Upper lobe of left lung (tissue), 6 donors: ENCODE measurements around the gene PWWP2B. TPM values are rescaled to one million over a fixed set of nuclear protein-coding genes. Genes with fewer than 3 reads are reported as not detected.
A peak's percentile ranks its signal among the peaks of the same experiment; 100 is the strongest.

ENCODE experiments used
- ATAC-seq, 2 donors: fragments of 200-7000 bp; cut with Tn5 transposase; one replicate each; pipeline ENCODE4 v1.9.1; 2022; ENCODE audit warnings: mild to moderate bottlenecking in 2 of 2, moderate library complexity in 2 of 2; ENCODE audit not compliant: low FRiP score in 2 of 2
- DNase-seq, 2 donors: peaks; one replicate each; pipeline ENCODE4 v3.0.0-alpha.2; 2019 to 2020
- H3K27ac ChIP-seq, 4 donors: fragments of 200-600 bp; sonication (generic); one replicate each; pipeline ENCODE4 v1.5.1; 2016 to 2019
- H3K27me3 ChIP-seq, 4 donors: fragments of 200-600 bp; sonication (generic); one replicate each; pipeline ENCODE4 v1.5.1; 2017 to 2019
- H3K36me3 ChIP-seq, 4 donors: fragments of 200-600 bp; sonication (generic); one replicate each; pipeline ENCODE4 v1.5.1; 2016 to 2019
- H3K4me1 ChIP-seq, 4 donors: fragments of 200-600 bp; sonication (generic); one replicate each; pipeline ENCODE4 v1.5.1; 2018 to 2019
- H3K4me3 ChIP-seq, 4 donors: fragments of 200-600 bp; sonication (generic); one replicate each; pipeline ENCODE4 v1.5.1; 2017 to 2019; ENCODE audit warnings: mild to moderate bottlenecking in 2 of 4, moderate library complexity in 1 of 4
- H3K9me3 ChIP-seq, 4 donors: fragments of 200-600 bp; sonication (generic); one replicate each; pipeline ENCODE4 v1.5.1; 2018 to 2019
- EP300 ChIP-seq, 4 donors: sonication (generic); formaldehyde crosslinking; IDR thresholded peaks; one replicate each; pipeline ENCODE4 v1.5.1; 2017; ENCODE audit warnings: antibody characterized with exemption in 4 of 4, control low read depth in 2 of 4
- POLR2A ChIP-seq, 4 donors: fragments of 450-650 bp; IDR thresholded peaks; one replicate each; pipeline ENCODE4 v1.5.1; 2016 to 2017; ENCODE audit warnings: antibody characterized with exemption in 4 of 4, mild to moderate bottlenecking in 2 of 4
- POLR2AphosphoS5 ChIP-seq, 2 donors: sonication (generic); formaldehyde crosslinking; IDR thresholded peaks; one replicate each; pipeline ENCODE4 v1.5.1; 2017; ENCODE audit warnings: antibody characterized with exemption in 2 of 2
- WGBS, 2 donors: methylation state at CpG; one replicate each; pipeline ENCODE4 v1.1.5; 2017 to 2018; 5-methylcytosine and 5-hydroxymethylcytosine counted together
- total RNA-seq, 6 donors: library from RNA; depleted of rRNA in 4 of 6; stranded (reverse); fragments of >200 nt in 4 of 6; gene quantifications; one replicate each; pipeline versions ENCODE4 v1.1.0 to v1.2.1, GENCODE V29; 2016 to 2021
- TF ChIP-seq, protein P1 (sequence below), 6 experiments: fragments of 450-650 bp in 4 of 6; fragments of 200-600 bp in 2 of 6; sonication (generic) in 2 of 6; IDR thresholded peaks; one replicate each; pipeline ENCODE4 v1.5.1; 2016 to 2019; ENCODE audit warnings: antibody characterized with exemption in 6 of 6
- donor health status: DM: no; HTN: no; CAD: no; lungs with moderate emphysema.
- donor health status: DM: no; HTN: yes; CAD: no; lungs with severe emphysema.

Gene PWWP2B
- total RNA-seq, 6 donors from 2014 or later, result 20.2 to 54.4 (median 32.9) TPM

DNA sequence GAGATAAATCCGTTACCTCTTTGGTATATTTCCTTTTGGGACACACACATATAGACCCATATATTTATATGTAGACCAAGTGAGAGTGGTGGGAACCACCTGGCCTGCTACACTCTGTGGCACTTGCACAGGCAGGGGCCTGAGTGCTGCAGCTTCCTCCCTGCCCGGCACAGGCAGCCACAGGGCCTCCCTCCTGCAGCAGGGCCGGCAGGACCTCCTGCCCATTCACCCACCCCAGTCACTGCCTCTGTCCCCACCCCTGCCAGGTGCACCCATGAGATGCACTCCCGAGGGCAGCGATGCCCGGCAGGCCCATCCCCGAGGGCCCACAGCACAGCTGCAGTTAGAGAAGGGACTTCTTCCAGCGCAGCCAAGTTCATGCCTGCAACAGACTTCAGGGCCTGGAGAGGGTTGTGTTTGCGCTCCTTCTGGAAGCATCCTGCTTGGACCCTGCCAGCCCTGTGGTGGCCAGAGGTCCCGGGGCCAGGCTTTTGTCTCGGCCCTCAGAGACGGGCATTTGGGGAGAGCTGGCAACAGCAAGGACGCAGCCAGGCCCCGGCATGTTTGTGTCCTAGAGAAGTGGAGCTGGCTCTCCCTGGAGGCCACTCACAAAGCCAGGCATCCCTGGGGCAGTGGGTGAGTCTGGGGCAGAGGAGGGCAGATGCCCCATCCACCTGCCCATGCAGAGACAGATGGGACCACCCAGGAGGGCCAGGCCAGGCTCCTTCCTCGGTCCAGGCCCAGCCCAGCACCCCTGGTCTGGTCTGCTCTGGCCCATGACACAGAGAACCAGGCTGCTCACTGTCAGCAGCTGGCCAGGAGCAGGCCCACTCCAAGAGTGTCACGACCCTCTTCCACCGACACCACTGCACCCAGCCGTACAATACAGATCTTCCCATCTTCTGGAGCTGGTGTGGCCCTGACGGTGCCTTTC lies 41.4 kb downstream of the PWWP2B start:
- no peaks in the 10 kb centered on the region for H3K9me3 ChIP-seq
- no peak overlapping the region for H3K4me3 ChIP-seq
- H3K27me3 ChIP-seq, result no peaks in the 10 kb centered on the region
- TF ChIP-seq EP300 (IDR thresholded peaks at IDR 0.05) (no peak), POLR2A (IDR thresholded peaks at IDR 0.05) (no peak), POLR2AphosphoS5 (IDR thresholded peaks at IDR 0.05) (no peak)
- TF ChIP-seq, protein P1, sequence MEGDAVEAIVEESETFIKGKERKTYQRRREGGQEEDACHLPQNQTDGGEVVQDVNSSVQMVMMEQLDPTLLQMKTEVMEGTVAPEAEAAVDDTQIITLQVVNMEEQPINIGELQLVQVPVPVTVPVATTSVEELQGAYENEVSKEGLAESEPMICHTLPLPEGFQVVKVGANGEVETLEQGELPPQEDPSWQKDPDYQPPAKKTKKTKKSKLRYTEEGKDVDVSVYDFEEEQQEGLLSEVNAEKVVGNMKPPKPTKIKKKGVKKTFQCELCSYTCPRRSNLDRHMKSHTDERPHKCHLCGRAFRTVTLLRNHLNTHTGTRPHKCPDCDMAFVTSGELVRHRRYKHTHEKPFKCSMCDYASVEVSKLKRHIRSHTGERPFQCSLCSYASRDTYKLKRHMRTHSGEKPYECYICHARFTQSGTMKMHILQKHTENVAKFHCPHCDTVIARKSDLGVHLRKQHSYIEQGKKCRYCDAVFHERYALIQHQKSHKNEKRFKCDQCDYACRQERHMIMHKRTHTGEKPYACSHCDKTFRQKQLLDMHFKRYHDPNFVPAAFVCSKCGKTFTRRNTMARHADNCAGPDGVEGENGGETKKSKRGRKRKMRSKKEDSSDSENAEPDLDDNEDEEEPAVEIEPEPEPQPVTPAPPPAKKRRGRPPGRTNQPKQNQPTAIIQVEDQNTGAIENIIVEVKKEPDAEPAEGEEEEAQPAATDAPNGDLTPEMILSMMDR (IDR thresholded peaks at IDR 0.05), result no peak
- H3K36me3 ChIP-seq, result no peaks in the 10 kb centered on the region
- peak overlapping the region in 1 of 4 donors; percentile 31 for H3K27ac ChIP-seq
- peaks cover 4 to 13% (median 7%) of the 10 kb centered on the region in 4 donors for H3K4me1 ChIP-seq
- peak in 1 of 2 donors; percentile 61 for DNase-seq
- peak in 1 of 2 donors; percentile 13 for ATAC-seq
- 72 to 88% methylated on average over 8 to 17 of the region's 19 CpGs for WGBS, 2 donors

DNA sequence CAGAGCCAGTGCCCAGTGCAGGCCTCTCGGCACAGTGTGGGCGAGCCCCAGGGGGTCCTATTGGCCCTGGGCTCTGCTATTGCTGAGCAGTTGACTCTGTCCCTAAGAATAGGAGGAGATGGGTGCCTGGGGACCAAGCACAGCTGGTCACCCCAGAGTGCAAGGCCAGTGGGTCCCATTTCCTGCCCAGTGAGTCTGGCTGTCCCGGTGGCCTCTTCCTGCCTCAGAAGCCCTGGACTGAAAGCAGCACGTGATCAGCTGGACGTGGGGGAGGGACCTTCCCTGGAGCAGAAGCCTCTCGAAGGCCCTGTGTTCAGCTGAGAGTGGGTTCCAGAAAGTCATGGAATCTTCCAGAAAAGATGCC lies 42.0 kb downstream of the PWWP2B start:
- peak overlapping the region in 1 of 4 donors; percentile 31 for H3K27ac ChIP-seq
- no peak overlapping the region for H3K4me3 ChIP-seq
- WGBS, 2 donors, result 67 to 90% methylated on average over 2 to 6 of the region's 6 CpGs
- ATAC-seq (no peak), DNase-seq (peak in 1 of 2 donors; percentile 55)
- no peaks in the 10 kb centered on the region for H3K36me3 ChIP-seq
- H3K4me1 ChIP-seq, result peaks cover 6 to 14% (median 9%) of the 10 kb centered on the region in 4 donors
- TF ChIP-seq, protein P1 (IDR thresholded peaks at IDR 0.05), result no peak
- TF ChIP-seq POLR2AphosphoS5 (IDR thresholded peaks at IDR 0.05) (no peak), EP300 (IDR thresholded peaks at IDR 0.05) (no peak)
- H3K27me3 ChIP-seq, result no peaks in the 10 kb centered on the region
- no peaks in the 10 kb centered on the region for H3K9me3 ChIP-seq

DNA sequence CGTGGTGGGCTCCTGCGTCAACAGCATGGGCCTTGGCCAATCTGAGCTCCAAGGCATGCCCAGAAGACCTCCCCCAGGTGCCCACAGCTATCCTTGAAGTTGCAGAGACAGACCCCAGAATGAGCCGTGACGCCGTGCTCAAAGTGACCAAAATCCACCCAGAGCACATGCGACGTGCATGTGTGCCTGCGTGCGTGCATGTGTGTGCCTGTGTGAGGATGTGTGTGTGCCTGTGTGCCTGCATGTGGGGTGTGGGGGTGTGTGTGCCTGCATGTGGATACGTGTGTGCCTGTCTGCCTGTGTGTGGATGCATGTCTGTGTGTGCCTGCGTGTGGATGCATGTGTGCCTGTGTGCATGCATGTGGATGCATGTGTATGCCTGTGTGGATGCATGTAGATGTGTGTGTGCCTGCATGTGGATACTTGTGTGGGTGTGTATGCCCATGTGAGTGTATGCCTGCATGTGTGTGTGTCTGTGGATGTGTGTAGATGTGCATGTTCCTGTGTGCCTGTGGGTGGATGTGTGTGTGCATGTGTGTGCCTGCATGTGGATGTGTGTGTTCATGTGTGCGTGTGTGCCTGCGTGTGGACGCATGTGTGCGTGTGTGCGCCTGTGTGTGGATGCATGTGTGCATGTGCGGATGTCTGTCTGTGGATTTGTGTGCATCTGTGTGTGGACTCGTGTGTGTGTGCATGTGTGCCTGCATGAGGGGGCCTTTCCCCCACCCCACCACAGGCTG lies 42.6 kb downstream of the PWWP2B start:
- 92 to 96% methylated on average over 16 to 18 of the region's 18 CpGs for WGBS, 2 donors
- Histone ChIP-seq H3K27ac (peak overlapping the region in 1 of 4 donors; percentile 31), H3K36me3 (no peaks in the 10 kb centered on the region), H3K4me3 (no peak overlapping the region), H3K4me1 (peaks cover 7 to 14% (median 9%) of the 10 kb centered on the region in 4 donors), H3K27me3 (no peaks in the 10 kb centered on the region), H3K9me3 (no peaks in the 10 kb centered on the region)
- TF ChIP-seq EP300 (IDR thresholded peaks at IDR 0.05), result no peak
- no peak for TF ChIP-seq POLR2AphosphoS5 (IDR thresholded peaks at IDR 0.05)
- TF ChIP-seq, protein P1 (IDR thresholded peaks at IDR 0.05), result no peak
- TF ChIP-seq POLR2A (IDR thresholded peaks at IDR 0.05), result no peak
- DNase-seq, result peak in 1 of 2 donors; percentile 36
- no peak for ATAC-seq

DNA sequence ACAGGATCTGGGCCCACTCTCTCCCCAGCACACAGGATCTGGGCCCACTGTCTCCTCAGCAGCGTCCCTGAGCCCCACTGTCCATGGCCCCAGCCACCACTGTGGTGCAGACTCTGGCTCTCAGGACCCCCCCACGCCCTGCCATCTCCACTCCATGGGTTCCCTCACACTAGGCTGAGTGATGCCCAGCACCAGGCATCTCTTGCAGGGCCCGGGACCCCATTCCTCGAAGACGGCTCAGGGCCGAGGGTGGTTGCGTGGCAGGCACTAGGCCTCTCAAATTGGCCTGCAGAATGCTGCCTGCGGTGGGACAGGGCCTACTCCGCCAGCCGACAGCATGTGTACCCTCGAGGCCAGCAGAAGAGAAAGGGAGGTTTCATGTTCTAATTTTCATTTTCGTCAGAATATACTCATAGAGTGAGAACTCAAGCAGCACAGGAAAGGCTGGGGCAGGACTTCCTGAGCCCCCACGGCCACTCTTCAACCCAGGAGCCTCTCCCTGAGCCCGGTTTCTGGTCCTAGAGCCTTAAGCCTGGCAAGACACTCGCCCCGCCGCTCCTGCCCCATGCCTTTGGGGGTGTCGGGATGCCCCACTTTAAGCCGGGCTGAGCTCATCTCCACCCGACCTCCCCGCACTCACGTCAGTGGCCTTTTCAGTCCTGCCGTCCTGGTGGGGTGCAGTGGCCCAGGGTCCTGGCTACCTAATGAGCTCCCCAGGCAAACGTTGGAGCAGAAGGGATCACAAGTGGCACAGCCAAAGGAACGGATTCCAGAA lies 44.0 kb downstream of the PWWP2B start:
- TF ChIP-seq, protein P1 (IDR thresholded peaks at IDR 0.05), result no peak
- no peak for TF ChIP-seq POLR2A (IDR thresholded peaks at IDR 0.05)
- TF ChIP-seq POLR2AphosphoS5 (IDR thresholded peaks at IDR 0.05), result no peak
- TF ChIP-seq EP300 (IDR thresholded peaks at IDR 0.05), result no peak
- H3K4me3 ChIP-seq, result no peak overlapping the region
- ATAC-seq, result no peak
- H3K27me3 ChIP-seq, result no peaks in the 10 kb centered on the region
- WGBS, 2 donors, result 82 to 88% methylated on average over 21 to 24 of the region's 25 CpGs
- no peaks in the 10 kb centered on the region for H3K36me3 ChIP-seq
- no peaks in the 10 kb centered on the region for H3K9me3 ChIP-seq
- peaks cover 8 to 22% (median 18%) of the 10 kb centered on the region in 4 donors for H3K4me1 ChIP-seq
- H3K27ac ChIP-seq, result no peak overlapping the region
- peak in 1 of 2 donors; percentile 57 for DNase-seq
